NCI-H2029 (cell line): Measurements from ENCODE around the gene C4orf54.

Experiments
- DNase-seq: peaks from one replicate; lab custom pipeline; 2025; lab: John Stamatoyannopoulos, UW

C4orf54 gene

DNA sequence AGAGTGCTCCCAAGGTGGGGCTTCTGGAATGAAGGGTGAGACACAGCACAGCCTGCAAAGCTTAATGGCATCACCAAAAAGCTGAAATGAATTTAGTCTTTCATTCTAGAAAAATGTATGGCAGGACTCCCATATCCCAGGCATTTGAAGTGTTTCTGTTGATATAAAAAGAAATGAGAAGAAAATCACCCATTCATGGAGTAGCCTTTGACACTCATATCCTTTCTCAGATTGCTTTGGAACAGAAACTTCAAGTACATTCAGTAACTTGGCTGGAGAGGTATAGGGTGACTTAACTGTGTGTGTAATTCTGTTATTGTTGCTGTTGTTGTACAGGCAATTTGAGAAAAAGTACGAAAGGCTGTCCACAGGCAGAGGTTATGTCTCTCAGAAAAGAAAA lies 35.3 kb downstream of the C4orf54 start:
- DNase-seq: no peak

DNA sequence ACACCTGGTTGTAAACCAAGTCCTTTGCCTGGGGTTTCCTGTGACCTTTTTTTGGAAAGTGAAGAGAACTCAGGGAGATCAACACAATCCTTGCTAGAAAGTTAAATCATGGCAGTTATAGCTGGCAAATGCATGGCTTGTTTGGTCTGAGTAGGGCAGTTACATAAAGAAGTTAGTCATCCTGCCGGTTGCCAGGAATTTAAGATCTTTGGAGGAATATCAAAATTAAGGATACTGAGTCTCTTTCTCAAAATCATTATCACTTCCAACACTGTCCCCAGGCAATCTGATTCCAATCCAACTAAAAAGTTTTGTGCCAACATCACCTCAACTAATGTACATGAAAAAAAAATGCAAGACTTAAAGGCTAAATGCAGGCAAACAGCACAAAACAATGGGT lies 40.3 kb downstream of the C4orf54 start:
- DNase-seq: no peak

GRCh38 chr4:99615170-99615820 lies 42.3 kb downstream of the C4orf54 start:
- no peak for DNase-seq

DNA sequence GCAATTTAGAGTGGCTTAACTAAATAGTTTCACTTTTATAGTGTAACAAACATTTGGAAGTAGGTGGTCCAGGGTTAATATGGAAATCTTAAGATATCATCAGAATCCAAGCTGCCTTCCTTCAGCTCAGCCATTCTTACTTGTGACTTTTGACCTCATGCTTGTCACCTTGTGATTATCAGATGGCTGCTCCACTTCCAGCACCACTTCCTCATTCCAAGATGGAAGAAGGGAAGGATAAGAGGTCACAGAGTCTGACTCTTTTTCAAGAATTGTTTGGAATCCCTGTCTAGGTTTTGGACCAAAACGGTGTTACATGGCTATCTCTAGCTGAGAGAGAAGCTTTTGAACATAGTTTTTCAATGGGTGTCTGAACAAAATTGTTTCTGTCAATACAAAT lies 43.1 kb downstream of the C4orf54 start:
- no peak for DNase-seq

DNA sequence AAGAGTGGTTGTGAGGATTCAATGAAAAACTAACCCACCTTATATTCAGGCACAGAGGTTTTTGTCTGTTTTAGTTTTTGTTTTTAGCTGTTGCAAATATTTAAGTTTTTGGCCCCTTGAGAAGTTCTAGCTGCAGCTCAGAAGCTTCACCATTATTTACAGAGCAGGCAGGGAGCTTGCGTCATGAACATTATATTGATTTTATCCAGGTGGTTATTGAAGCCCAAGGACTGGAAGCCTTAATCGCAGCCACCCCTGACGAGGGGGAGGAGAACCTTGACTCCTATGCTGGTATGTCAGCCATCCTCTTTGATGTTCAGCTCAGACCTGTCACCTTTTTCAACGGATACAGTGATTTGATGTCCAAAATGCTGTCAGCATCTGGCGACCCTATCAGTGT lies 44.9 kb downstream of the C4orf54 start:
- DNase-seq: no peak

GRCh38 chr4:99612281-99612680 lies 45.3 kb downstream of the C4orf54 start:
- no peak for DNase-seq

GRCh38 chr4:99610605-99611175 lies 46.9 kb downstream of the C4orf54 start:
- DNase-seq: no peak

GRCh38 chr4:99608417-99608816 lies 49.2 kb downstream of the C4orf54 start:
- no peak for DNase-seq
